ENCODE measurements around the gene TRNAU1AP.
A peak's percentile ranks its signal among the peaks of the same experiment; 100 is the strongest.
"Not testable (repeated sequence)": the region's sequence is repeated elsewhere in the genome, so short reads cannot be mapped to it uniquely, and the experiment has no call there.

Gene TRNAU1AP

DNA sequence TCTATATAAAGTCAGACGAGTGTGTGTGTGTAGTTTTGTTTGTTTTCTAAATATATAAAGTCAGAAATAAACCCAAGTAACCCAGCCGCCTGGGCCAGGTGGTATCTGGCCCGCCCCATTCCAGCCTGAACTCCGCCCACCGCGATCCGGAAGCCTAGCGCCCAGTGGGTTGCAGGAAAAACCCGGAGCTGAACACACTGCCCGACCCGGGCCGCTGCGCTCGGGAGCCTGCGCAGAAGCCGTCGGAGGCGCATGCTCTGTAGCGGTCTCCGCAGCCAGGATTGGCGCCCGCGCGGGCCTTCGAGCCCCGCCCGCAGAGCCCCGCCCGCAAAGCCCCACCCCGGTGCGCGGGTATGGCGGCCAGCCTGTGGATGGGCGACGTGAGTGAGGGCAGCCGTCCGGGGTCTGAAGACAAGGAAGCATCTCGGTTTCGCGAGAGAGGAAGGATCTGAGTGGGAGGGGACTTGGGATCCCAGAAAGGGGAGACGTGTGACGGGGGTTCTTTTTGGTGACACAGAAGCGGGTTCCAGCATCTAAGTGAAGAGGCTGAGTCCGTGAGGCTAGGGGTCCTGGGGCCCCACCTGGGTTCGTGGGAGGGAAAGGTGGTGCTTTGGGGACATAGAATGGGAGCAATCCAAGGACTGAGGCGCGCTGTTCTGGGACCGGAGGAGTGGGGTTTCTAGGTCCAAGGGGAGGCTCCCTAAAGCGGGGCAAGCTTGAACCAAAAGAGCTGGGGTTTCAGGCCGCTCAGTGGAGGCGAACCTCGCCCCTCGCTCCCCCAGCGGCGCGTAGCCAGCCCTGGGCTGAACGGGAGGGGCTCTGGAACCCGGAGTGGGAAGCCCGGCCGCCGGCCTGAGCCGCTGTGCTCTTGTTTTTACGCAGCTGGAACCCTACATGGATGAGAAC, at the start of gene TRNAU1AP:
Gene TRNAU1AP (plus strand): TSS at position 328 of the 906 bp plus-strand sequence. CDS start 26 bp downstream, at position 354.
- peak; percentile 98 for DNase-seq (ENCODE audit: low spot score)

DNA sequence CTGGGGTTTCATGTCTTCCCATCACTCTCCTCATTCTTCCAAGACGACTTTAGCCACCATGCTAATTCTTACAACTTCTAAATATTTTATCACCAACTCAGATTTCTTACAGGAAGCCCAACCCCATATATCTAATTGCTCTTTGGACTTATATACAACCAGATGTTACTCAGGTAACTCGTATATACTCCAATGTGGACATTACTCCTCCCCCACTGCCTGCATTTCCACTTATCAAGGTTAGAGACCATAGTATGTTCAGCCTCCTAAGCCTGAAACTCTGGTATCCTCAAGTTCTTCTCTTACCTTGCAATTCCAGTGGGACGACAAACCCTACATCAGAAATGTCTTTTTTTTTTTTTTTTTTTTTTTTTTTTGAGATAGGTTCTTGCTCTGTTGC, 49.8 kb upstream of the TRNAU1AP start:
- no peak for DNase-seq (ENCODE audit: low spot score)

DNA sequence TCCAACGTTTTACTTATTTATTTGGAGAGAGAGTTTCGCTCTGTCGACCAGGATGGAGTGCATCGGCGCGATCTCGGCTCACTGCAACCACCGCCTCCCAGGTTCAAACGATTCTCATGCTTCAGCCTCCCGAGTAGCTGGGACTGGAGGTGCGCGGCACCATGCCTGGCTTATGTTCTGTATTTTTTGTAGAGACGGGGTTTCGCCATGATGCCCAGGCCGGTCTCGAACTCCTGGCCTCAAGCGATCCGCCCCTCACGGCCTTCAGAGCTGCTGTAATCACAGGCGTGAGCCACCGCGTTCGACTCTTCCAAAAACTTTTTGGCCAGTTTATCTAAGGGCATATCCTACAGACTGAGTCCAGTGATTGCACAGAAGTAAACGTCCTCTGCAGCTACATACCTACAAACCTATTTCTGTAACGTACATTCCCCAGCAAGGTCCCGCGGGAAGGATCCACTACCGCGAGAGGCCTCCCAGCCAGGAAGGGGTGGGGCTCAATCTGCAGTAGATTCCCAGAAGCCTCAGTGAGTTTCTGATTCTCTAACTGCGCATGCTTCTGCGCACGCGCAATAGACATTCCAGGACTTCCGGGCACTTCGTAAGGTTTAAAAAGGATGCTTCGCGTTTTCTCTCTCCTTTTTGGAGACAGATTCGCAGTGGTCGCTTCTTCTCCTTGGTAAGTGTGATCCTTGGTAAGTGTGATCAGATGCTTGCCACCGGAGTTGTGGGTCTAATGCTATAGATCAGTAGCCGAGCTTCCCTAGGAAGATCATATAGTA, 47.3 kb upstream of the TRNAU1AP start, which contains the start of gene RCC1:
Gene RCC1 (plus strand): TSS at position 638 of the 782 bp plus-strand sequence. CDS start 23,824 bp downstream, outside the sequence.
- DNase-seq (ENCODE audit: low spot score), result peak; percentile 100

DNA sequence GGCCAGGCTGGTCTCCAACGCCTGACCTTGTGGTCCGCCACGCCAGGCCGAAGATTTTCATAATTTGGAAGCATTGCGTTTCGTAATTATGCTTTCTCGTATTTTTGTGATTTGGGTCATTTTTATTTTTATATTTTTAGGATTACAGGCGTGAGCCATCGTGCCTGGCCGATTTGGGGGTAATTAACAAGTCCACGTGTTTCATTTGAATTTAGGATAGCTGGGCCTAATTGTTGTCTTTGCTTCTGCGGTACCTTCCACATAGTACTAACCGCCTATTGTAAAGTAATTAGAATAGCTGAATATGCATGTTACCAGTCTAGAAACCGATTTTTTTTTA, 46.0 kb upstream of the TRNAU1AP start:
- no peak for DNase-seq (ENCODE audit: low spot score)

DNA sequence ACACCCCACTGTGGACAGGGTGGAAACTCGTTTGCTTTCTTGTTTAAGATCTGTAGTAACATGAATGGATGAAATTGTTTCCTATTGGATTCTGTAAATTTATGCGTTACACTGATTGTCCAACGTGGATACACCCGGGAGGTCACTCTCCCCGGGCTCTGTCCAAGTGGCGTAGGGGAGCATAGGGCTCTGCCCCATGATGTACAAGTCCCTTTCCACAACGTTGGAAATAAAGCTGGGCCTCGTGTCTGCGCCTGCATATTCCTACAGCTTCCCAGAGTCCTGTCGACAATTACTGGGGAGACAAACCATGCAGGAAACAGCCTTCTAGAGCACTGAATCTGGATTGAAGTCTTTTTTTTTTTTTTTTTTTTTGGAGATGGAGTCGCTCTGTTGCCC, 45.6 kb upstream of the TRNAU1AP start:
- DNase-seq (ENCODE audit: low spot score), result no peak

DNA sequence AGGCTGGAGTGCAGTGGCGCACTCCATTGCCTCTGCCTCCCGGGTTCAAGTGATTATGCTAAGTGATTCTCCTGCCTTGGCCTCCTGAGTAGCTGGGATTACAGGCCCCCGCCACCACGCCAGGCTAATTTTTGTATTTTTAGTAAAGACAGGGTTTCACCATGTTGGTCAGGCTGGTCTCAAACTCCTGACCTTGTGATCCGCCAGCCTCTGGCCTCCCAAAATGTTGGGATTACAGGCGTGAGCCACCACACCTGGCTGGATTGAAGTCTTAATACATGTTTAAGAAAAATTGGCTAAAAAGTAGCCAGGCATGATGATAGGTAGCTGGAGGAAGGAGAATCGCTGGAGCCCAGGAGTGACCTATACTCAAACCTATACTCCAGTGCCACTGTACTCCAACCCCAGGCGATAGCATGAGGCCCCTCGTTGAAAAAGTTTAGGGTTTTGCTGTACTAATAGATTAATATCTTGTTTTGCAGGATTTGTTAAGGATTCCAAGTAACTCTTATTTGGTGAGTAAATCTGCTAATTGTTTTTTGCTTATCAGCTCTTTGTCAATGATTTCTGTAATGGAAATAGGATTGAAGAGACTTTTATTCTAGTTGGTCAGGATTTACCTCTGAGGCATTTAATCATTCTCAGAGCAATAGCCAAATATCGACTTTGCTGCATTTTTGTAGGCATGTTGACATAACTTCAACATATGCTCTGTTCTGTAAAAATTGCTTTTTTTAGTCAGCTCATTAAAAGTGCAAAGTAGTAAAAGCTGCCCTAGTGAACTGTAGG, 45.0 kb upstream of the TRNAU1AP start:
- DNase-seq (ENCODE audit: low spot score), result no peak

DNA sequence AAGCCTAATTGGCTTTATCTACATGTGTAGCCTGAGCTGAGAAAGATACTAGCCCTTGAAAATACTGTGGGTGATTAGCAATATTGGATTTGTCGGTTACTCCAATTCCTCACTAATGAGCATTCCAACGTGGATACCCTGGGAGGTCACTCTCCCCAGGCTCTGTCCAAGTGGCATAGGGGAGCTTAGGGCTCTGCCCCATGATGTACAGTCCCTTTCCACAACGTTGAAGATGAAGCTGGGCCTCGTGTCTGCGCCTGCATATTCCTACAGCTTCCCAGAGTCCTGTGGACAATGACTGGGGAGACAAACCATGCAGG, 44.5 kb upstream of the TRNAU1AP start:
- DNase-seq (ENCODE audit: low spot score), result no peak

DNA sequence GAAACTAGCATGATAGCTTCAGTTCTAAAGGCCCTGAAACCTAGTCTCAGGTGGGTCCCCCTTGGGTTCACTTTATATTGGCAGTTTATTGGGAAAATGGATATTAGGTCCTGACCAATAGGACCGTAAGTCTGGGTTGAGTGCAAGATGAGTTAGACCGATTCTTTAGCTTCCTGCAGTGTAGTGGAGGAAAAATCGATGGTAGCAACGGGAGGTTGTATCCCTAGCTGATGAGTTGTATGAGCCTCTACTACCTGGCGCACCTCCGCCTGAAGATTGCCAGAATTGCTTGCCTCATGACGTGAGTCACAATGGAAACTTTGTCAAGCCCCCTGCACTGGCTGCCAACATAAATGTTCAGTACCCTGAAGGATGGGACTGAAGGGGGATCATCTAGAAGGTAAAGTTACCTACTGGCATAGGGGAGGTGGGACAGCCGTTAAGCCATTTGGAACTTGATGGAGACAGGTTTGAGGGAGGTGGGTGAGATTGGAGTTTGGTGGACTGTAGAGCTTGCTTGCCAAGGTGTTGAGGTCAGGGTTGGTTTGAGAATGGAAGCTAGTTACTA, 43.1 kb upstream of the TRNAU1AP start:
- DNase-seq (ENCODE audit: low spot score), result no peak

DNA sequence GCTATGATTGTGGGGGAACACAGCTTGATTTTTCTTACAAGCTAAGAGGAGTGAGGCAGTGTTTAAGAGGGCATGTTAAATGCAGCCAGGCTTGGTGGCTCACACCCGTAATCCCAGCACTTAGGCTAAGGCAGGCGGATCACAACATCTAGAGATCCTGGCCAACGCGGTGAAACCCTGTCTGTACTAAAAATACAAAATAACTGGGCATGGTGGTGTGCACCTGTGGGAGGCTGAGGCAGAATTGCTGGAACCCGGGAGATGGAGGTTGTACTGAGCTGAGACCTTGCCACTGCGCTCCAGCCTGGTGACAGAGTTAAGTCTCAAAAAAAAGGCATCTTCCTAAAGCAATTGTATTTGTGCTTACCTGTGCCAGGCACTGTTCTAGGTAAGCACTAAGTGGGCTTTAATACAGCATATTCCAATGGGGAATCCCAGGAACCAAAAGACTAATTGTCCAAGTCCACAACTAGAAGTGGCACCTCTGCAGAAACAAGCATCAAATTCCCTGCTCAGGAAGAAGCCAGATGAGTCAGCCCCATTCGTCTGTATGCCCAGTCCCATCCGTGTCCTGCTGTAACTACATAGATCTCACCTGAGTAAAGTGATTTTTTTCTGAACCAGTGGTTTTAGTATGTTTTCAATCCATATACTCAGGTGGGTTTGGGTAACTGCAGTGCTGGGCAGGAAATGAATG, 42.5 kb upstream of the TRNAU1AP start:
- no peak for DNase-seq (ENCODE audit: low spot score)

DNA sequence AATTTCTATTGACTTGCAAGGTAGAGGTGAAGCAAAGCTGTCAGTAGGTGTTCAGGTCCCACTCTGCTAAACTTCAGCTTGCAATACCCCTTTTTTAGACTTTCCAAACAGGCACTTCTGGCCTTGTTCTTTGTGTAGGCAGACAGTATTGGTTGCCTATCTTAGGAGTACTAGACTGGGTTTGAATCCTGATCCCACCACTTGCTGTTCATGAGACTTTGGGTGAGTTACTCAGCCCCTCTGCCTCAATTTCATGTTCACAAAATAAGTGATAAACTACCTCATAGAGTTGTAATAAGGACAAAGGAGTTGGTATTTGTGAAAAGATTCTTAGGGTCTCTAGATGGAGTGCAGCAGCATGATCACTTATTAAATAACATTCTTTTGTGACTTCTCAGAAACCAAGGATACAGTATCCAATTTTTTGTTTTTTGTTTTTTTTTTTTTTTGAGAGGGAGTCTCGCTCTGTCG, 41.9 kb upstream of the TRNAU1AP start:
- no peak for DNase-seq (ENCODE audit: low spot score)

DNA sequence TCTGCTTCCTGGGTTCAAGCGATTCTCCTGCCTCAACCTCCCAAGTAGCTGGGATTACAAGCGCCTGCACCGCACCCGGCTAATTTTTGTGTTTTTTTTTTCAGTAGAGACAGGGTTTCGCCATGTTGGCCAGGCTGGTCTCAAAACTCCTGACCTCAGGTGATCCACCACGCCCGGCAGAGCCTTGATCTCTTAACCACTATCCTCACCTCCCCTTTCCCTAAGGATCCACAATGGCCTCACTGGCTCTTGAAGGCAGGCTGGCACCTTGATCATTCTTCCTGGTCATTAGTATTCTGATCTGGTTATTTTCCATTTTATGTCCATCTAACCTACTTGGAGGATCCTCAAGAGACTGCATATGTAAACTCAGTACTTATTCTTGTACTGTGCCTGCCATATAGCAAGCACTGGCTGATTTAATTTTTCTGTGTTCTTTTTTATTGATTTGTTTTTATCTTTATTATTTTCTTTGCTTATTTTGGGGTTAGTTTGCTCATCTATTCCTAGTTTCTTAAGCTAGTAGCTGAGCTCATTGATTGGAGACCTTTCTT, 40.8 kb upstream of the TRNAU1AP start:
- no peak for DNase-seq (ENCODE audit: low spot score)

DNA sequence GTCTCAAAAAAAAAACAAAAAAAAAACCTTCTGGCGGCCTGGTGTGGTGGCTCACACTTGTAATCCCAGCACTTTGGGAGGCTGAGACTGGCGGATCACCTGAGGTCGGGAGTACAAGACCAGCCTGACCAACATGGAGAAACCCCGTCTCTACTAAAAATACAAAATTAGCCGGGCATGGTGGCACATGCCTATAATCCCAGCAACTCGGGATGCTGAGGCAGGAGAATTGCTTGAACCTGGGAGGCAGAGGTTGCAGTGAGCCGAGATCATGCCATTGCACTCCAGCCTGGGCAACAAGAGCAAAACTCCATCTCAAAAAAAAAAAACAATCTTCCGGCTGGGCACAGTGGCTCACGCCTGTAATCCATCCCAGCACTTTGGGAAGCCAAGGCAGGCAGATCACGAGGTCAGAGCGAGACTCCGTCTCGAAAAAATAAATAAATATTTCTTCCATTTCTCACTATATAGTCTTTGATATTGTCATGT, 38.4 kb upstream of the TRNAU1AP start:
- DNase-seq (ENCODE audit: low spot score), result not testable (repeated sequence)

DNA sequence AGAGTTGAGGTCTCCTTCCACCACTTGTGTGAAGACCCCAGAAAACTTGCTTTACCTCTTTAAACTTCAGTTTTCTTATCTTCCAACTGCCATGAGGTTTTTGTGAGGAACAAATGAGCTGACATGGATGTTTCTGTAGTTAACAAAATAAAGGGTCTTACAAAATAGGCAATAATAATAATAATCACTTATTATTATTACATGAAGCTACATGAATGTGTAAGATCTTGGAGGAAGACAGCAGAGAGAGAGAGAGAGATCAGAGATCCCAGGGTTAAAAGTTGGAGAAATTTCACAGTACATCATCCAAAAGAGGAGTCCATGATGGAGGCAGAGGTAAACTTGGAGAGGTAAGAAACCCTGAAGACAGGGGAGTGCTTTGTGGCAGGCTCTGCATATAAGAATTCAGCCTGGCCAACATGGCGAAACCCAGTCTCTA, 36.3 kb upstream of the TRNAU1AP start:
- no peak for DNase-seq (ENCODE audit: low spot score)

DNA sequence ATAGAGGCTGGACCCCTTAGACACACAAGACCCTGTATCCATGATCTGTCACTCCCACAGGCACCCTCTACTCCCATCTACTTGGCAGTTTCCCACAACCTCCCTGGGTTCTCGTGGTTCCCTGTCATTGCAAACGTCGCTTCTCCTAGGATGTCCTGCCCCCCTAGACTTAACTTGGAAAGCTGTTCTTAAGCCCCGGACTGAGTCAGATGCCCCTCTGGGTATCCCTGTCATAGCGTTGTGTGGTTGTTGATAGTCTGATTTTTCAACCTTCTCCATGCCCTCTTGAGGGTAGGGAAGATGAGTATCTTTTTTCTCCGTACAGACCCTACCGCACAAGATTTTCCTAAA, 35.3 kb upstream of the TRNAU1AP start:
- DNase-seq (ENCODE audit: low spot score), result no peak

DNA sequence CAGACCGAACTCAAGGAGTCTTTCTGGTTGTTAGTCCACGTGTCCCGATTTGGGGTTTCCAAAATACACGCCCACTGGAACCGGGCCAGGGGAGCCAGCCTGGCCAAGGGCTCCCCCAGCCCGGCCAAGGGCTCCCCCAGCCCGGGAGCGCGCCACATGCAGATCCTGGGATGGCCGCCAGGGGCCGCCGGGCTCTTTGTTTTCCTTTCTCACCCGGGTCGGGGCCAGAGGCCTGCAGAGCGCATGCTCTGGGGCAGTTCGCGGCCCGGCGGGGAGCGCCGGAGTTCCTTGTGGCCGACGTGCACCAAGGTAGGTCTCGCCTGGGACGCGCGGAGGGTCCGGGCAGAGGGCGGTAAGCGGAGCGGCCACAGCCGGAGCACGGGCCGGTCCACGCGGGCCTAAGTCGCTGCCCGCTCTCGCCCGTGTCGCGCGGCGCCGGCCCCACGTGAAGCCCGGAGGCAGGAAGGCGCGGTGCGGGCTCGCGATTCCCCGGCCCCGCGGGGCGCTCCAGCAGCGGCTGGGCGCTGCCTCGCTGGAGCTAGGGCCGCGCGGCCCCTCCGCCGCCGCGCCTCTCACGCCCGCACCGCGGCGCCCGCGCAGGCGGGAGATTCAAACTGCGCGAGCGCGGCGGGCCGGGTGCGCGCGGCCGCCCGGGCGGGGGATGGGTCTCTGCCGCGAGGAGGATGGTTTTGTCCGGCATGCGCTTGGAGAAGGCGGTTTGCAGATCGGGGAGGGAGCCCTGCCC, 34.7 kb upstream of the TRNAU1AP start:
- peak; percentile 73 for DNase-seq (ENCODE audit: low spot score)

DNA sequence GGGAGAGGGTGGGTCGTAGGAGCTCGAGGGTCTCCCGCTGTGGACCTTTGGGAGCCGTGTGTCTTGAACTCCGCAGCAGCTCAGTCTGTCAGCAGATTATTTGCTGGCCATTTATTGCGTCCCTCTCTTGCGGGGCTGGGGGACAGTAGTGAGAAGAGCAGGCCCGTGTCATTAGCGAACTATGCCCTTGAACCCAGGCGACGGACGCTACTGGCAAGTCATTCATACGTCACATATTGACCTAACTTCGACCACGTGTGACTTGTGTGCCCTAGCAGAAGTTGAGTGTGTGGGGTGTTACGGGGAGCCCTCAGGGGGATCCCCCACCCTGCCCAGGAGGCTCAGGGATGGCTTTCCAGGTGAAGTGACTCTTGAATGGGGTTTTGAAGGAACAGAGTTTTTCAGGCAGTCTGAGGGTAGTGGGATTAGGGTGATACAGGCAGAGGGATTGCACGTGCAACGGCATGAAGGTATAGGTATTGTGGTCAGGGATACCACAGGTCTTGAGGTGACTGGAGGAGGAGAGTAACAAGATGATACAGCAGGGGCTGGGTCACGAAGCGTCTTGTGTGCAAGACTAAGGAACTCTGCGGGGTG, 34.0 kb upstream of the TRNAU1AP start:
- DNase-seq (ENCODE audit: low spot score), result no peak

DNA sequence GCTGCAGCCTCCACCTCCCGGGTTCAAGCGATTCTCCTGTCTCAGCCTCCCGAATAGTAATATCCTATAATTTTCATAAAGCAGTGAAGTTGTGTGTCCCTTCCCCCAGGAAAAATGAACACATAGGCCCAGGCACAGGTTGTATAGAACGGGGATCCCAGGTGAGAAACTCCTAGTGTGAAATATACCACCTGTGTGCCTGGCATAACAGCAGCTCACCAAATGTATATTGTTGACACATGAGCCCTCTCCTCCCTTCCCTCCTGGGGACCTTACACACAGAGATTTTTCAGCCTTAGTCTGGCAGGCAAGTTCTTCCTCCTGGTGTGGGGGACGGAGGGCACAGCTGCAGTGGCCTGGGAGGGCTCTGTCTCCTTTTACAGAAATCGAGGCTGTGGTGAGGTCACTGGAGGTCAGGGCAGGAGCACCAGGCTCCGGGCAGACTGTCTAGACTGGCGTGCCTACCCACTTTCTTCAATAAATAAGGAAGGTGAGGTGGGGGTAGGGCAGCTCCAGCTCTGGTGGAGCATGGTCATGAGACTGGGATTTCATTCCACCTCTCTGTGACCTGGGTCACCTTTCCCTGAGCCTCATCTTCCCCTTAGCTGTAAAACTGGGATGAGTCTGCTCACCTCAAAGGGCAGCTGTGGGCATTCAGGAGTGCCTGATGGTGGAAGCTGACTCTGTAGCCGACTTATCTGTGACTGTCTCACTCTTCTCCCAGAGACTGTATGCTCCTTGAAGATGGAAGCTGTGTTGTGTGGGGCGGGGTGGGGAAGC, 32.7 kb upstream of the TRNAU1AP start:
- no peak for DNase-seq (ENCODE audit: low spot score)

DNA sequence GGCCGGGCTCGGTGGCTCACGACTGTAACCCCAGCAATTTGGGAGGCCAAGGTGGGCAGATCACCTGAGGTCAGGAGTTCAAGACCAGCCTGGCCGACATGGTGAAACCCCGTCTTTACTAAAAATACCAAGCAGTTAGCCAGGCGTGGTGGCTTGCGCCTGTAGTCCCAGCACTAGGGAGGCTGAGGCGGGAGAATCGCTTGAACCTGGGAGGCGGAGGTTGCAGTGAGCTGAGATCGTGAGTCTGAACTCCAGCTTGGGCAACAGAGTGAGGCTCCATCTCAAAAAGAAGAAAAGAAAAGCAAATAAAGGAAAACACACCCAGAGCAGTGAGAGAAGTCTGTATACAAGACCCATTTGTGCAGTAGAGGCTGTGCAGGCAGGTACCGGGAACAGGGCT, 32.1 kb upstream of the TRNAU1AP start:
- not testable (repeated sequence) for DNase-seq (ENCODE audit: low spot score)

Measured in COLO829 (cell line).